BJ (cell line): ENCODE results near the gene PCSK1. TPM values are rescaled to one million over a fixed set of nuclear protein-coding genes. Genes with fewer than 3 reads are reported as not detected.

Experiments
- CTCF ChIA-PET: fragments of 350-600 bp; formaldehyde crosslinking; extraction: SDS; loops from one replicate; lab custom pipeline; 2021; ENCODE audit warnings: antibody characterized with exemption, inconsistent platforms; lab: Yijun Ruan, JAX
- POLR2A ChIA-PET: fragments of 300-600 bp; sonication (Branson Sonifier 250); formaldehyde crosslinking; extraction: SDS; loops from one replicate; lab custom pipeline; 2021; ENCODE audit warnings: antibody characterized with exemption; lab: Charles Lee
- DNase-seq: peaks from one replicate; pipeline ENCODE4 v3.0.0-alpha.2; 2011; ENCODE audit warnings: low read depth
- H3K27me3 ChIP-seq: 2 replicates; pipeline ENCODE4 v1.6.0; 2011; ENCODE audit warnings: low read length; ENCODE audit not compliant: control insufficient read depth, insufficient read depth
- H3K36me3 ChIP-seq: 2 replicates; pipeline ENCODE4 v1.5.1; 2011; ENCODE audit warnings: low read length; ENCODE audit not compliant: control insufficient read depth, insufficient read depth
- H3K4me3 ChIP-seq: 2 replicates; pipeline ENCODE4 v1.5.1; 2011; ENCODE audit warnings: low read depth, mild to moderate bottlenecking, control low read depth, low read length
- CTCF ChIP-seq: IDR thresholded peaks from 2 replicates; pipeline ENCODE4 v1.5.1; 2011; ENCODE audit warnings: low read depth, mild to moderate bottlenecking, control low read depth, inconsistent platforms, low read length, moderate library complexity; ENCODE audit not compliant: insufficient read depth
- polyA plus RNA-seq: library from polyadenylated mRNA; depleted of rRNA; stranded (reverse); fragments of >200 nt; gene quantifications from 2 replicates; pipeline ENCODE4 v1.2.3, GENCODE V29; 2011

The PCSK1 gene
- polyA plus RNA-seq, 1 experiment = 0.11 TPM

- DNase-seq = no peak
- no peak for TF ChIP-seq CTCF
- H3K36me3 ChIP-seq = no peaks in the 10 kb centered on the region
- CTCF ChIA-PET = no interaction called here
- H3K4me3 ChIP-seq = no peak overlapping the region
- POLR2A ChIA-PET = no interaction called here
- H3K27me3 ChIP-seq = no peaks in the 10 kb centered on the region
Observed at GRCh38 chr5:96379896-96380295, 53.2 kb downstream of the PCSK1 start.

GRCh38 chr5:96377597-96377996 lies 55.5 kb downstream of the PCSK1 start:
- no peak for TF ChIP-seq CTCF
- H3K27me3 ChIP-seq = no peaks in the 10 kb centered on the region
- no peak for DNase-seq
- H3K4me3 ChIP-seq = no peak overlapping the region
- CTCF ChIA-PET = interaction anchor here (1.3 kb wide), 1 partner anchor 24 kb away, joined by 3 read pairs; no protein-coding TSS in a partner anchor
- POLR2A ChIA-PET = no interaction called here
- no peaks in the 10 kb centered on the region for H3K36me3 ChIP-seq

GRCh38 chr5:96377167-96377566 lies 55.9 kb downstream of the PCSK1 start:
- TF ChIP-seq CTCF = no peak

GRCh38 chr5:96374653-96375052 lies 58.4 kb downstream of the PCSK1 start:
- TF ChIP-seq CTCF = no peak
- POLR2A ChIA-PET = no interaction called here
- no peak for DNase-seq
- no peaks in the 10 kb centered on the region for H3K27me3 ChIP-seq
- no peaks in the 10 kb centered on the region for H3K36me3 ChIP-seq
- no peak overlapping the region for H3K4me3 ChIP-seq
- CTCF ChIA-PET = no interaction called here

More at GRCh38 chr5:96377167-96377566, 55.9 kb downstream of the PCSK1 start:
- no peaks in the 10 kb centered on the region for H3K27me3 ChIP-seq
- no peak overlapping the region for H3K4me3 ChIP-seq
- DNase-seq = no peak
- POLR2A ChIA-PET = no interaction called here
- CTCF ChIA-PET = no interaction called here
- no peaks in the 10 kb centered on the region for H3K36me3 ChIP-seq

- Histone ChIP-seq H3K4me3 (no peak overlapping the region), H3K36me3 (no peaks in the 10 kb centered on the region), H3K27me3 (no peaks in the 10 kb centered on the region)
- TF ChIP-seq CTCF = no peak
- ChIA-PET CTCF (no interaction called here), POLR2A (no interaction called here)
- DNase-seq = no peak
Observed at GRCh38 chr5:96373381-96373733, 59.7 kb downstream of the PCSK1 start.
